GM19397 (cell line): Measurements from ENCODE around the gene IL17RC.

ENCODE experiments used
- ATAC-seq: cut with Tn5 transposase; IDR thresholded peaks from one replicate; pipeline ENCODE4 v1.9.1; 2021; ENCODE audit warnings: mild to moderate bottlenecking, moderate library complexity; ENCODE audit not compliant: unreplicated experiment

Gene IL17RC

GRCh38 chr3:9976721-9977709, 60.1 kb downstream of the IL17RC start:
- no peak for ATAC-seq

GRCh38 chr3:9978710-9979305, 61.9 kb downstream of the IL17RC start:
- no peak for ATAC-seq

- ATAC-seq = no peak
Observed at GRCh38 chr3:9980251-9980650, 63.4 kb downstream of the IL17RC start.
